ENCODE measurements around the gene ST8SIA6. TPM values are rescaled to one million over a fixed set of nuclear protein-coding genes. Genes with fewer than 3 reads are reported as not detected.

The ST8SIA6 gene
- total RNA-seq, 1 experiment from 2014 or later, result not detected

DNA sequence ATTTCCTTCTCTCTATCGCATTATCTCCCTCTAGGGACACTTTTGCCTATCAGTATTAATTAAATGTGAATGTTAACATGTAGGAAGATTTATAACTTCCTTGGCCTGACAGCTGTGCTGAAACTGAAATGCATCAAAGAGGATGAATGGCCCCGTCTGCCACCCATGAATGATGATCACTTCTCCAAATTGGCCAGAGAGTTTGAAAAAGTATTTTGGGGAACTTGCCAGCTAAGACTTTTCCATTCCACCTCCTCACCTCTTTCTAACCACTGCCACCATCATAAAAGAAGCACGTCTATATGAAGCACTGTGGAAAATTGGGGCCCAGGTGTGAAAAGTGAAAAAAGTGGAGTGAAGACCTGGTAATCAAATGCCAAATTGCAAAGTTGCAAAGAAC, 25.4 kb upstream of the ST8SIA6 start:
- Histone ChIP-seq H2AFZ (ENCODE audit: low read length) (no peak overlapping the region), H3F3A (ENCODE audit: low read length, unreplicated experiment) (no peaks in the 10 kb centered on the region), H4K20me1 (ENCODE audit: low read length) (no peaks in the 10 kb centered on the region), H3K36me3 (ENCODE audit: low read depth, low read length) (no peaks in the 10 kb centered on the region), H3K79me2 (ENCODE audit: low read length) (no peaks in the 10 kb centered on the region), H3K9ac (ENCODE audit: low read length) (no peak overlapping the region), H3K4me2 (ENCODE audit: low read length) (no peak overlapping the region), H3K9me2 (replicated peaks; ENCODE audit: low read length) (no peaks in the 10 kb centered on the region), H3K27me3 (ENCODE audit: low read length) (no peaks in the 10 kb centered on the region), H3K4me3 (ENCODE audit: low read length) (no peak overlapping the region), H3K4me1 (ENCODE audit: insufficient read depth, low read length) (no peaks in the 10 kb centered on the region), H3K27ac (ENCODE audit: low read length) (no peak overlapping the region), H3K9me3 (ENCODE audit: low read length) (no peaks in the 10 kb centered on the region)
- CTCF ChIA-PET, result no interaction called here
- intact Hi-C loops (cut with micrococcal nuclease), result no loop called here
- BruUV-seq (replicated peaks), result no TSS peak
- TF ChIP-seq EZH2phosphoT487 (IDR thresholded peaks at IDR 0.05; ENCODE audit: borderline replicate concordance, low read length) (no peak), EZH2 (IDR thresholded peaks at IDR 0.05; ENCODE audit: low read length, unreplicated experiment) (no peak)
- TF ChIP-seq, protein P1, sequence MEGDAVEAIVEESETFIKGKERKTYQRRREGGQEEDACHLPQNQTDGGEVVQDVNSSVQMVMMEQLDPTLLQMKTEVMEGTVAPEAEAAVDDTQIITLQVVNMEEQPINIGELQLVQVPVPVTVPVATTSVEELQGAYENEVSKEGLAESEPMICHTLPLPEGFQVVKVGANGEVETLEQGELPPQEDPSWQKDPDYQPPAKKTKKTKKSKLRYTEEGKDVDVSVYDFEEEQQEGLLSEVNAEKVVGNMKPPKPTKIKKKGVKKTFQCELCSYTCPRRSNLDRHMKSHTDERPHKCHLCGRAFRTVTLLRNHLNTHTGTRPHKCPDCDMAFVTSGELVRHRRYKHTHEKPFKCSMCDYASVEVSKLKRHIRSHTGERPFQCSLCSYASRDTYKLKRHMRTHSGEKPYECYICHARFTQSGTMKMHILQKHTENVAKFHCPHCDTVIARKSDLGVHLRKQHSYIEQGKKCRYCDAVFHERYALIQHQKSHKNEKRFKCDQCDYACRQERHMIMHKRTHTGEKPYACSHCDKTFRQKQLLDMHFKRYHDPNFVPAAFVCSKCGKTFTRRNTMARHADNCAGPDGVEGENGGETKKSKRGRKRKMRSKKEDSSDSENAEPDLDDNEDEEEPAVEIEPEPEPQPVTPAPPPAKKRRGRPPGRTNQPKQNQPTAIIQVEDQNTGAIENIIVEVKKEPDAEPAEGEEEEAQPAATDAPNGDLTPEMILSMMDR (conservative IDR thresholded peaks at IDR 0.05; ENCODE audit: low read depth, low read length), result no peak
- no peak for DNase-seq
- POLR2A ChIA-PET (ENCODE audit: unreplicated experiment), result no interaction called here
- ATAC-seq, result no peak

DNA sequence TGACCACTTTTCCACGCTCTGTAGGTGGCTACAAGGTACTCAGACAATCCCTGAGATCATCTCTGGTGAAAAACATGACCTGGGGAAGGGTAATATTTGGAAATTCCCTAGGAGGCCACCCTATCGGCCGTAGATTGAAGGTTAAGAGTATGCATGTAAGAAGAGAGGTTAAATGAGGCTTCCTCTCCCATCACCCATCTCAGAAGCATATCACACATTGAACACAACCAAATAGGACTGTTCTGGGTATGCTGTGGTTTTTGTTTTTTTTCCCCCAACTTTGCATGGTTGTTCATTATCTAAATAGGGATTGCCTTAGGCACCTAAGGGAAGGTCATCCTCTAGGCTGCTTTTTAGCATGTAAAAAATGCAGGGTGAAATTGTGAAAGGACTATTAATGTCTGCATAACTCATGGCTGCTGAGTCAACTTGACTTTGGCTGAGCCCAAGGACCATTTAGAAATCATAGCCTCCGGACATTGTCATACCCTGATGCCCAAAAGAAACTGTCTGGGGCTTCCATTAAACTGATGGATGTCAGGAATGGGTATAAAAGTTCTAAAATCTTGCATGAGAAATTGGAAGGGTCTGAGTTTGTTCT, 24.7 kb upstream of the ST8SIA6 start:
- CTCF ChIA-PET, result no interaction called here
- POLR2A ChIA-PET (ENCODE audit: unreplicated experiment), result no interaction called here
- Histone ChIP-seq H3K4me2 (ENCODE audit: low read length) (no peak overlapping the region), H3K36me3 (ENCODE audit: low read depth, low read length) (no peaks in the 10 kb centered on the region), H3K9me2 (replicated peaks; ENCODE audit: low read length) (no peaks in the 10 kb centered on the region), H3K79me2 (ENCODE audit: low read length) (no peaks in the 10 kb centered on the region), H3K4me1 (ENCODE audit: insufficient read depth, low read length) (no peaks in the 10 kb centered on the region), H3K9ac (ENCODE audit: low read length) (no peak overlapping the region), H2AFZ (ENCODE audit: low read length) (no peak overlapping the region), H3K9me3 (ENCODE audit: low read length) (no peaks in the 10 kb centered on the region), H3K4me3 (ENCODE audit: low read length) (no peak overlapping the region), H3F3A (ENCODE audit: low read length, unreplicated experiment) (no peaks in the 10 kb centered on the region), H3K27me3 (ENCODE audit: low read length) (no peaks in the 10 kb centered on the region), H4K20me1 (ENCODE audit: low read length) (no peaks in the 10 kb centered on the region), H3K27ac (ENCODE audit: low read length) (no peak overlapping the region)
- intact Hi-C loops (cut with micrococcal nuclease), result no loop called here
- DNase-seq (no peak), ATAC-seq (no peak)
- no TSS peak for BruUV-seq (replicated peaks)
- TF ChIP-seq, protein P1 (conservative IDR thresholded peaks at IDR 0.05; ENCODE audit: low read depth, low read length), result no peak
- no peak for TF ChIP-seq EZH2 (IDR thresholded peaks at IDR 0.05; ENCODE audit: low read length, unreplicated experiment)
- TF ChIP-seq EZH2phosphoT487 (IDR thresholded peaks at IDR 0.05; ENCODE audit: borderline replicate concordance, low read length), result no peak

DNA sequence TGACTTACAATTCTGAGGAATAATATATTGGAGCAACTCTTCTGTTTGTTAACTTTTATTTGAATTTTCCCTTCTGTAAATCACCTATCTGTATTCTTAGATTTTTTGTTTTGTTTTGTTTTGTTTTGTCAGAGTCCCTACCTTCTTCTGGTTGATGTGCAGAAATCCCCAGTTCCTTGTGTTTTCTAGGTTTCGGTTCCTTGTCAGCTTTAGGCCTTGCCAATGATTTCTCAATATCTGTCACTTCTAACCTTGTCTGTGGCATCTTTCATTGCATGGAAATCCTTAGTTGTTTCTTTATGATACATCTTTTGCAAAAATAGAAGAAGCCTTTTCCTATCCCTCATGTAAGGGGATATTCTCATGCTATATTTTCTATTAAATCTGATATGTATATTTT, 21.7 kb upstream of the ST8SIA6 start:
- Histone ChIP-seq H2AFZ (ENCODE audit: low read length) (no peak overlapping the region), H3F3A (ENCODE audit: low read length, unreplicated experiment) (no peaks in the 10 kb centered on the region), H3K4me3 (ENCODE audit: low read length) (no peak overlapping the region), H3K9me3 (ENCODE audit: low read length) (no peaks in the 10 kb centered on the region), H3K9me2 (replicated peaks; ENCODE audit: low read length) (no peaks in the 10 kb centered on the region), H3K27me3 (ENCODE audit: low read length) (no peaks in the 10 kb centered on the region), H3K4me2 (ENCODE audit: low read length) (no peak overlapping the region), H4K20me1 (ENCODE audit: low read length) (no peaks in the 10 kb centered on the region), H3K36me3 (ENCODE audit: low read depth, low read length) (no peaks in the 10 kb centered on the region), H3K79me2 (ENCODE audit: low read length) (no peaks in the 10 kb centered on the region), H3K9ac (ENCODE audit: low read length) (no peak overlapping the region), H3K4me1 (ENCODE audit: insufficient read depth, low read length) (no peaks in the 10 kb centered on the region), H3K27ac (ENCODE audit: low read length) (no peak overlapping the region)
- TF ChIP-seq, protein P1 (conservative IDR thresholded peaks at IDR 0.05; ENCODE audit: low read depth, low read length), result no peak
- no peak for TF ChIP-seq EZH2 (IDR thresholded peaks at IDR 0.05; ENCODE audit: low read length, unreplicated experiment)
- TF ChIP-seq EZH2phosphoT487 (IDR thresholded peaks at IDR 0.05; ENCODE audit: borderline replicate concordance, low read length), result no peak
- no peak for ATAC-seq
- BruUV-seq (replicated peaks), result no TSS peak
- ChIA-PET CTCF (no interaction called here), POLR2A (ENCODE audit: unreplicated experiment) (no interaction called here)
- no peak for DNase-seq
- intact Hi-C loops (cut with micrococcal nuclease), result no loop called here
